HepG2 (cell line): ENCODE results near the gene LACTBL1. TPM values are rescaled to one million over a fixed set of nuclear protein-coding genes. Genes with fewer than 3 reads are reported as not detected.

Experiments
- BATF2 ChIP-seq: sonication (generic); formaldehyde crosslinking; IDR thresholded peaks from 2 replicates; pipeline ENCODE4 v1.8.0; 2022; ENCODE audit warnings: mild to moderate bottlenecking, missing genetic modification reagents, moderate library complexity
- HIVEP1 ChIP-seq: sonication (generic); formaldehyde crosslinking; IDR thresholded peaks from 2 replicates; pipeline ENCODE4 v1.4.0; 2020; ENCODE audit warnings: mild to moderate bottlenecking, missing genetic modification reagents
- HMG20A ChIP-seq: IDR thresholded peaks from 2 replicates; pipeline ENCODE4 v1.6.1; 2016; ENCODE audit warnings: borderline replicate concordance
- ZHX2 ChIP-seq, 2 experiments: sonication (generic) in 1 of 2; formaldehyde crosslinking in 1 of 2; IDR thresholded peaks; 2 replicates each; pipeline versions ENCODE4 v1.6.1 to v1.9.0; 2014 to 2022; ENCODE audit warnings: antibody characterized with exemption in 1 of 2, borderline replicate concordance in 1 of 2, inconsistent platforms in 1 of 2, low read depth in 1 of 2, missing genetic modification reagents in 1 of 2
- ZNF639 ChIP-seq: conservative IDR thresholded peaks from 2 replicates; pipeline ENCODE4 v1.6.1; 2018; ENCODE audit warnings: missing genetic modification reagents
- polyA plus RNA-seq, 8 experiments: library from polyadenylated mRNA; depleted of rRNA in 3 of 8; stranded (reverse) in 7 of 8; unstranded in 1 of 8; fragments of >200 nt; fragmentation: Illumina TruSeq in 4 of 8; extraction: Trizol in 4 of 8; gene quantifications; 2 replicates each; pipeline versions ENCODE4 v1.2.1 to v1.2.3, GENCODE V29; 2011 to 2016; ENCODE audit warnings: low read depth in 4 of 8, missing spikeins in 1 of 8, mixed read lengths in 1 of 8; ENCODE audit not compliant: insufficient read depth in 1 of 8
- total RNA-seq, 5 experiments: library from RNA; depleted of rRNA; stranded (reverse); fragments of >200 nt; fragmentation: Illumina TruSeq; extraction: Trizol; gene quantifications; 2 replicates each; pipeline ENCODE4 v1.2.3, GENCODE V29; 2016; ENCODE audit warnings: low read depth in 1 of 5

LACTBL1 gene
- total and polyA plus RNA-seq, 2 of the 13 experiments (the other 11 are each of a cell fraction or from before 2014, with no cell fraction given) = 0.12 to 1.3 TPM

GRCh38 chr1:23008901-23009300 is 36.2 kb upstream of the LACTBL1 start (continued):
- TF ChIP-seq ZHX2 (IDR thresholded peaks at IDR 0.05; ENCODE audit: low read depth) (no peak), ZHX2 (CRISPR knock-in tag; IDR thresholded peaks at IDR 0.05; ENCODE audit: borderline replicate concordance) (no peak), HIVEP1 (CRISPR knock-in tag) (no peak), BATF2 (CRISPR knock-in tag) (no peak), ZNF639 (CRISPR knock-in tag) (no peak), HMG20A (no peak)
- TF ChIP-seq, all 625 proteins: peak for 0
